ENCODE results near the gene SH3GL2. TPM values are rescaled to one million over a fixed set of nuclear protein-coding genes. Genes with fewer than 3 reads are reported as not detected.

The SH3GL2 gene
- total RNA-seq, 2 donors from 2014 or later = 1.5 to 8.2 TPM

- intact Hi-C loops (cut with DNase I) = no loop called here
- Histone ChIP-seq H3K4me3 (no peak overlapping the region), H3K36me3 (no peaks in the 10 kb centered on the region), H3K27me3 (replicated peaks; ENCODE audit: insufficient read depth) (no peaks in the 10 kb centered on the region), H3K9me3 (no peaks in the 10 kb centered on the region), H3K4me1 (replicated peaks) (no peaks in the 10 kb centered on the region), H3K27ac (no peak overlapping the region)
- no peak for TF ChIP-seq POLR2AphosphoS5 (IDR thresholded peaks at IDR 0.05)
- no peak for TF ChIP-seq POLR2A (IDR thresholded peaks at IDR 0.05)
- no peak for TF ChIP-seq CTCF (IDR thresholded peaks at IDR 0.05)
- whole genome bisulfite sequencing = 84% methylated on average over 6 of the region's 6 CpGs
- DNase-seq (ENCODE audit: low spot score) = no peak
These were observed 45.1 kb downstream of the SH3GL2 start for GRCh38 chr9:17623965-17624364.

- no peak for DNase-seq (ENCODE audit: low spot score)
- no peaks in the 10 kb centered on the region for H3K36me3 ChIP-seq
These were observed 45.7 kb downstream of the SH3GL2 start for GRCh38 chr9:17624571-17624970.

GRCh38 chr9:17625644-17626388, 47.0 kb downstream of the SH3GL2 start:
- 67% methylated on average over 6 of the region's 6 CpGs for WGBS
- no peak for DNase-seq (ENCODE audit: low spot score)
- Histone ChIP-seq H3K27ac (peak overlapping the region in 1 of 2 donors; percentile 6), H3K9me3 (no peaks in the 10 kb centered on the region), H3K27me3 (replicated peaks; ENCODE audit: insufficient read depth) (no peaks in the 10 kb centered on the region), H3K4me3 (no peak overlapping the region), H3K4me1 (replicated peaks) (no peaks in the 10 kb centered on the region), H3K36me3 (no peaks in the 10 kb centered on the region)
- no peak for TF ChIP-seq POLR2AphosphoS5 (IDR thresholded peaks at IDR 0.05)
- no peak for TF ChIP-seq CTCF (IDR thresholded peaks at IDR 0.05)
- no peak for TF ChIP-seq POLR2A (IDR thresholded peaks at IDR 0.05)
- intact Hi-C loops (cut with DNase I) = no loop called here

More at GRCh38 chr9:17624571-17624970, 45.7 kb downstream of the SH3GL2 start:
- intact Hi-C loops (cut with DNase I) = no loop called here
- TF ChIP-seq POLR2AphosphoS5 (IDR thresholded peaks at IDR 0.05) (no peak), CTCF (IDR thresholded peaks at IDR 0.05) (no peak), POLR2A (IDR thresholded peaks at IDR 0.05) (no peak)
- no peak overlapping the region for H3K27ac ChIP-seq
- no peaks in the 10 kb centered on the region for H3K27me3 ChIP-seq (replicated peaks; ENCODE audit: insufficient read depth)
- H3K9me3 ChIP-seq = no peaks in the 10 kb centered on the region
- no peak overlapping the region for H3K4me3 ChIP-seq
- no peaks in the 10 kb centered on the region for H3K4me1 ChIP-seq (replicated peaks)

GRCh38 chr9:17627641-17628040, 48.8 kb downstream of the SH3GL2 start:
- WGBS = 53% methylated on average over 3 of the region's 3 CpGs
- Histone ChIP-seq H3K36me3 (no peaks in the 10 kb centered on the region), H3K4me3 (no peak overlapping the region), H3K9me3 (no peaks in the 10 kb centered on the region), H3K27me3 (replicated peaks; ENCODE audit: insufficient read depth) (no peaks in the 10 kb centered on the region), H3K27ac (no peak overlapping the region), H3K4me1 (replicated peaks) (no peaks in the 10 kb centered on the region)
- TF ChIP-seq POLR2AphosphoS5 (IDR thresholded peaks at IDR 0.05) = no peak
- no peak for TF ChIP-seq POLR2A (IDR thresholded peaks at IDR 0.05)
- no peak for TF ChIP-seq CTCF (IDR thresholded peaks at IDR 0.05)
- intact Hi-C loops (cut with DNase I) = no loop called here
- DNase-seq (ENCODE audit: low spot score) = no peak

GRCh38 chr9:17628624-17629023, 49.8 kb downstream of the SH3GL2 start:
- intact Hi-C loops (cut with DNase I) = no loop called here
- H3K36me3 ChIP-seq = no peaks in the 10 kb centered on the region
- TF ChIP-seq CTCF (IDR thresholded peaks at IDR 0.05) (no peak), POLR2A (IDR thresholded peaks at IDR 0.05) (no peak), POLR2AphosphoS5 (IDR thresholded peaks at IDR 0.05) (no peak)
- H3K4me1 ChIP-seq (replicated peaks) = no peaks in the 10 kb centered on the region
- 67% methylated on average over 2 of the region's 2 CpGs for WGBS
- H3K27me3 ChIP-seq (replicated peaks; ENCODE audit: insufficient read depth) = no peaks in the 10 kb centered on the region
- no peak overlapping the region for H3K4me3 ChIP-seq
- DNase-seq (ENCODE audit: low spot score) = no peak
- no peak overlapping the region for H3K27ac ChIP-seq
- H3K9me3 ChIP-seq = no peaks in the 10 kb centered on the region
